ENCODE results near the gene GGCT.

- TF ChIP-seq, protein P1, sequence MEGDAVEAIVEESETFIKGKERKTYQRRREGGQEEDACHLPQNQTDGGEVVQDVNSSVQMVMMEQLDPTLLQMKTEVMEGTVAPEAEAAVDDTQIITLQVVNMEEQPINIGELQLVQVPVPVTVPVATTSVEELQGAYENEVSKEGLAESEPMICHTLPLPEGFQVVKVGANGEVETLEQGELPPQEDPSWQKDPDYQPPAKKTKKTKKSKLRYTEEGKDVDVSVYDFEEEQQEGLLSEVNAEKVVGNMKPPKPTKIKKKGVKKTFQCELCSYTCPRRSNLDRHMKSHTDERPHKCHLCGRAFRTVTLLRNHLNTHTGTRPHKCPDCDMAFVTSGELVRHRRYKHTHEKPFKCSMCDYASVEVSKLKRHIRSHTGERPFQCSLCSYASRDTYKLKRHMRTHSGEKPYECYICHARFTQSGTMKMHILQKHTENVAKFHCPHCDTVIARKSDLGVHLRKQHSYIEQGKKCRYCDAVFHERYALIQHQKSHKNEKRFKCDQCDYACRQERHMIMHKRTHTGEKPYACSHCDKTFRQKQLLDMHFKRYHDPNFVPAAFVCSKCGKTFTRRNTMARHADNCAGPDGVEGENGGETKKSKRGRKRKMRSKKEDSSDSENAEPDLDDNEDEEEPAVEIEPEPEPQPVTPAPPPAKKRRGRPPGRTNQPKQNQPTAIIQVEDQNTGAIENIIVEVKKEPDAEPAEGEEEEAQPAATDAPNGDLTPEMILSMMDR (conservative IDR thresholded peaks at IDR 0.05; ENCODE audit: low read depth, low read length): no peak
- TF ChIP-seq EZH2phosphoT487 (IDR thresholded peaks at IDR 0.05; ENCODE audit: borderline replicate concordance, low read length): no peak
- no peak for TF ChIP-seq EZH2 (IDR thresholded peaks at IDR 0.05; ENCODE audit: low read length, unreplicated experiment)
Measured at GRCh38 chr7:30472081-30472783, 32.4 kb downstream of the GGCT start.
